SU-DHL-6 (cell line): Measurements from ENCODE around the gene ALG11.

ENCODE experiments used
- H2AFZ ChIP-seq: fragments of 200-600 bp; sonication (generic); 2 replicates; pipeline ENCODE4 v1.6.1; 2014; ENCODE audit warnings: low read depth, mild to moderate bottlenecking, moderate library complexity, mixed read lengths, antibody characterized with exemption, low read length; ENCODE audit not compliant: severe bottlenecking
- H3F3A ChIP-seq: fragments of 200-600 bp; shearing (Covaris generic); 2 replicates; pipeline ENCODE4 v1.6.0; 2016; ENCODE audit warnings: antibody characterized with exemption, mild to moderate bottlenecking; ENCODE audit not compliant: insufficient read depth
- H3K27ac ChIP-seq: fragments of 200-600 bp; sonication (generic); 2 replicates; pipeline ENCODE4 v1.5.1; 2016; ENCODE audit warnings: low read depth, mild to moderate bottlenecking, low read length, moderate library complexity, mixed read lengths
- H3K27me3 ChIP-seq: fragments of 200-600 bp; sonication (generic), shearing (Covaris generic); 2 replicates; pipeline ENCODE4 v1.6.0; 2014; ENCODE audit warnings: mild to moderate bottlenecking, low read length
- H3K36me3 ChIP-seq: fragments of 200-600 bp; sonication (generic); 2 replicates; pipeline ENCODE4 v1.6.1; 2014; ENCODE audit warnings: mild to moderate bottlenecking, low read length, mixed read lengths
- H3K4me2 ChIP-seq: fragments of 300-600, 200-600 bp; shearing (Covaris generic), sonication (generic); 2 replicates; pipeline ENCODE4 v1.6.0; 2014; ENCODE audit warnings: low read length, low read depth, mild to moderate bottlenecking; ENCODE audit not compliant: poor library complexity, severe bottlenecking
- H3K4me3 ChIP-seq: fragments of 200-600 bp; sonication (generic); 2 replicates; pipeline ENCODE4 v1.5.1; 2014; ENCODE audit warnings: antibody characterized with exemption, low read length, mild to moderate bottlenecking, mixed read lengths; ENCODE audit not compliant: insufficient read depth, poor library complexity, severe bottlenecking
- H3K79me2 ChIP-seq: fragments of 200-600 bp; sonication (generic); 2 replicates; pipeline ENCODE4 v1.6.1; 2014; ENCODE audit warnings: mild to moderate bottlenecking, low read length, moderate library complexity; ENCODE audit not compliant: insufficient read depth
- H3K9ac ChIP-seq: fragments of 200-600 bp; sonication (generic); 2 replicates; pipeline ENCODE4 v1.7.0; 2014; ENCODE audit warnings: mild to moderate bottlenecking, low read length
- H3K9me2 ChIP-seq: fragments of 200-600 bp; sonication (generic); replicated peaks from 2 replicates; pipeline ENCODE4 v1.6.1; 2014; ENCODE audit warnings: low read length; ENCODE audit not compliant: insufficient read depth
- H3K9me3 ChIP-seq: fragments of 200-600 bp; sonication (generic); 2 replicates; pipeline ENCODE4 v1.6.1; 2014; ENCODE audit warnings: low read length, mixed read lengths; ENCODE audit not compliant: insufficient read depth
- H4K20me1 ChIP-seq: fragments of 200-600 bp; sonication (generic); 2 replicates; pipeline ENCODE4 v1.6.1; 2014; ENCODE audit warnings: low read depth, mild to moderate bottlenecking, antibody characterized with exemption, low read length, moderate library complexity, mixed read lengths
- CTCF ChIP-seq: fragments of 200-600 bp; sonication (generic); IDR thresholded peaks from one replicate; pipeline ENCODE4 v1.5.1; 2017; ENCODE audit warnings: antibody characterized with exemption, mild to moderate bottlenecking, low read length, moderate library complexity; ENCODE audit not compliant: insufficient read depth, poor library complexity, severe bottlenecking
- EZH2phosphoT487 ChIP-seq: fragments of 200-600 bp; sonication (generic), shearing (Covaris generic); conservative IDR thresholded peaks from 2 replicates; pipeline ENCODE4 v1.6.1; 2018; ENCODE audit warnings: mild to moderate bottlenecking, antibody characterized with exemption, low read length, moderate library complexity, mixed read lengths

ALG11 gene

GRCh38 chr13:52034616-52035226 lies 22.5 kb downstream of the ALG11 start:
- no peaks in the 10 kb centered on the region for H3K79me2 ChIP-seq
- H4K20me1 ChIP-seq, result 0 out of 2 replicates have a peak, but pooled peaks cover 3% of the 10 kb centered on the region
- TF ChIP-seq EZH2phosphoT487, result no peak
- TF ChIP-seq CTCF, result no peak
- no peak overlapping the region for H3K4me2 ChIP-seq
- H3K9me2 ChIP-seq, result no peaks in the 10 kb centered on the region
- no peaks in the 10 kb centered on the region for H3K9me3 ChIP-seq
- no peak overlapping the region for H3K27ac ChIP-seq
- H3K4me3 ChIP-seq, result no peak overlapping the region
- no peaks in the 10 kb centered on the region for H3K27me3 ChIP-seq
- H3K36me3 ChIP-seq, result no peaks in the 10 kb centered on the region
- H2AFZ ChIP-seq, result no peak overlapping the region
- H3F3A ChIP-seq, result no peaks in the 10 kb centered on the region
- H3K9ac ChIP-seq, result no peak overlapping the region

- H3K9me2 ChIP-seq, result no peaks in the 10 kb centered on the region
- TF ChIP-seq EZH2phosphoT487 (no peak), CTCF (no peak)
- H2AFZ ChIP-seq, result no peak overlapping the region
- H3K4me3 ChIP-seq, result no peak overlapping the region
- no peaks in the 10 kb centered on the region for H3F3A ChIP-seq
- H3K36me3 ChIP-seq, result no peaks in the 10 kb centered on the region
- H3K4me2 ChIP-seq, result no peak overlapping the region
- H3K27me3 ChIP-seq, result no peaks in the 10 kb centered on the region
- H3K27ac ChIP-seq, result no peak overlapping the region
- no peaks in the 10 kb centered on the region for H3K9me3 ChIP-seq
- no peak overlapping the region for H3K9ac ChIP-seq
- 0 out of 2 replicates have a peak, but pooled peaks cover 3% of the 10 kb centered on the region for H4K20me1 ChIP-seq
- H3K79me2 ChIP-seq, result no peaks in the 10 kb centered on the region
Measured at GRCh38 chr13:52036037-52036436, 23.8 kb downstream of the ALG11 start.

GRCh38 chr13:52043675-52044074 lies 31.5 kb downstream of the ALG11 start:
- no peaks in the 10 kb centered on the region for H3K79me2 ChIP-seq
- H3K4me2 ChIP-seq, result no peak overlapping the region
- H3K9me3 ChIP-seq, result no peaks in the 10 kb centered on the region
- H3F3A ChIP-seq, result no peaks in the 10 kb centered on the region
- no peak overlapping the region for H3K4me3 ChIP-seq
- H3K36me3 ChIP-seq, result no peaks in the 10 kb centered on the region
- H2AFZ ChIP-seq, result no peak overlapping the region
- H3K27ac ChIP-seq, result no peak overlapping the region
- no peaks in the 10 kb centered on the region for H3K9me2 ChIP-seq
- no peaks in the 10 kb centered on the region for H4K20me1 ChIP-seq
- TF ChIP-seq EZH2phosphoT487, result no peak
- no peak overlapping the region for H3K9ac ChIP-seq
- H3K27me3 ChIP-seq, result no peaks in the 10 kb centered on the region

GRCh38 chr13:52047463-52047862 lies 35.3 kb downstream of the ALG11 start:
- Histone ChIP-seq H2AFZ (no peak overlapping the region), H3K9me2 (no peaks in the 10 kb centered on the region), H3K4me3 (no peak overlapping the region), H3F3A (no peaks in the 10 kb centered on the region), H3K9ac (no peak overlapping the region), H3K79me2 (no peaks in the 10 kb centered on the region), H3K9me3 (no peaks in the 10 kb centered on the region), H3K36me3 (no peaks in the 10 kb centered on the region), H4K20me1 (no peaks in the 10 kb centered on the region), H3K27ac (no peak overlapping the region), H3K27me3 (no peaks in the 10 kb centered on the region), H3K4me2 (no peak overlapping the region)
- no peak for TF ChIP-seq EZH2phosphoT487
- no peak for TF ChIP-seq CTCF
